ENCODE data around the gene KCNK10.

DNA sequence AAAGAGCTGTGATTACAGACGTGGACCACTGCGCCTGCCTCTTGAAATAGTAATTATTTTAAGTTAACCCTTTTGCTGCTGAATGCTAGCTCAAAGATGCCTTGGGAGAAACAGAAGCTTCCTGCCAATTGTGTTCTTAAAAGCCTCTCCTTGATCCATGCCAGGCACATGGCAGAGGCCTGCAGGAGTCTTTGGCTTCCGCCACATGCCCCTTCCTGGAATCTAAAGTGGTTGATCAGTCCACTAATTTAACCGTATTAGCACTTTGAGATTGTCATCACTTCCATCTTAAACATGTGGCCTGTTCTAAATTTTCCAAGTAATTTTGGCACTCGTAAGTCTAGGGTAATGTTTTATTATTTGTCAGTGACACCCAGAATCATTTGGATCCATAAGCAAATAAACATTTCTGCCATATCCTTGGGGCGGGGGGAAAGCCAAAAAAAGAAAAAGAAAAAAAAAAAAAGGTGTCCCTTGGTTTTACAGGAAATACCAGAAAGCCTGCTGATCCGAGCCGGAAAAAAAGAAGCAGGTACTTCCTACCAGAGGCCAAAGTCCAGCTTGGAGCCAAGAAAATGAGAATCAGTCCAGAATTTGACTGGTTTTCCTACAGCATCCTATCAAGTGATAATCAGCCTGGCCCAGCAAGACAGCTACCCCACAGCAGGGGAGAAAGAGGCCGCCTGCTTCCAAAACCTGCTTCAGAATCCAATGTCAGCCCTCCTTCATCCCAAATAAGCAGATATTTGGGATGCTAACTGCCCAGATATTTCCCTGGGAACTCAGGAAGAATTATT, 104.8 kb downstream of the KCNK10 start:
- TF ChIP-seq, protein P1, sequence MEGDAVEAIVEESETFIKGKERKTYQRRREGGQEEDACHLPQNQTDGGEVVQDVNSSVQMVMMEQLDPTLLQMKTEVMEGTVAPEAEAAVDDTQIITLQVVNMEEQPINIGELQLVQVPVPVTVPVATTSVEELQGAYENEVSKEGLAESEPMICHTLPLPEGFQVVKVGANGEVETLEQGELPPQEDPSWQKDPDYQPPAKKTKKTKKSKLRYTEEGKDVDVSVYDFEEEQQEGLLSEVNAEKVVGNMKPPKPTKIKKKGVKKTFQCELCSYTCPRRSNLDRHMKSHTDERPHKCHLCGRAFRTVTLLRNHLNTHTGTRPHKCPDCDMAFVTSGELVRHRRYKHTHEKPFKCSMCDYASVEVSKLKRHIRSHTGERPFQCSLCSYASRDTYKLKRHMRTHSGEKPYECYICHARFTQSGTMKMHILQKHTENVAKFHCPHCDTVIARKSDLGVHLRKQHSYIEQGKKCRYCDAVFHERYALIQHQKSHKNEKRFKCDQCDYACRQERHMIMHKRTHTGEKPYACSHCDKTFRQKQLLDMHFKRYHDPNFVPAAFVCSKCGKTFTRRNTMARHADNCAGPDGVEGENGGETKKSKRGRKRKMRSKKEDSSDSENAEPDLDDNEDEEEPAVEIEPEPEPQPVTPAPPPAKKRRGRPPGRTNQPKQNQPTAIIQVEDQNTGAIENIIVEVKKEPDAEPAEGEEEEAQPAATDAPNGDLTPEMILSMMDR (conservative IDR thresholded peaks at IDR 0.05; ENCODE audit: low read length): no peak
- TF ChIP-seq EZH2phosphoT487 (IDR thresholded peaks at IDR 0.05; ENCODE audit: borderline replicate concordance): no peak
